CD14-positive monocyte (primary cell): ENCODE data around the gene PTGIR. TPM values are rescaled to one million over a fixed set of nuclear protein-coding genes. Genes with fewer than 3 reads are reported as not detected.

Source experiments
- DNase-seq, 3 donors: peaks; one replicate each; pipeline ENCODE4 v3.0.0-alpha.2; 2011 to 2022
- H2AFZ ChIP-seq: 2 replicates; pipeline ENCODE4 v1.6.0; 2012; ENCODE audit warnings: mild to moderate bottlenecking, low read depth, low read length, inconsistent platforms; ENCODE audit not compliant: insufficient read depth, poor library complexity, severe bottlenecking
- H3K27ac ChIP-seq, 2 donors: 1 replicate in 1 of 2; 2 replicates in 1 of 2; pipeline ENCODE4 v1.5.1; 2012 to 2013; ENCODE audit warnings: low read length in 2 of 2, control low read depth in 1 of 2, inconsistent platforms in 1 of 2, low read depth in 1 of 2, mild to moderate bottlenecking in 1 of 2
- H3K27me3 ChIP-seq, 2 donors: one replicate each; pipeline versions ENCODE4 v1.6.0 to v1.6.1; 2011 to 2013; ENCODE audit warnings: low read length in 2 of 2; ENCODE audit not compliant: control insufficient read depth in 2 of 2, insufficient read depth in 2 of 2
- H3K36me3 ChIP-seq, 2 donors: replicated peaks in 1 of 2; 1 replicate in 1 of 2; 2 replicates in 1 of 2; pipeline versions ENCODE4 v1.5.1 to v1.6.1; 2012 to 2013; ENCODE audit warnings: low read length in 2 of 2, control low read depth in 1 of 2, inconsistent platforms in 1 of 2, mild to moderate bottlenecking in 1 of 2; ENCODE audit not compliant: insufficient read depth in 2 of 2, control insufficient read depth in 1 of 2
- H3K4me1 ChIP-seq, 2 donors: 1 replicate in 1 of 2; 2 replicates in 1 of 2; pipeline versions ENCODE4 v1.5.1 to v1.6.1; 2012 to 2013; ENCODE audit warnings: low read length in 2 of 2, control low read depth in 1 of 2, inconsistent platforms in 1 of 2, mild to moderate bottlenecking in 1 of 2, moderate library complexity in 1 of 2; ENCODE audit not compliant: insufficient read depth in 2 of 2, control insufficient read depth in 1 of 2
- H3K4me2 ChIP-seq: replicated peaks from 2 replicates; pipeline ENCODE3; 2012; ENCODE audit warnings: low read length, moderate library complexity, mild to moderate bottlenecking; ENCODE audit not compliant: poor library complexity, severe bottlenecking; ENCODE audit errors: extremely low read depth
- H3K4me3 ChIP-seq, 3 experiments: fragments of 200-600 bp in 1 of 3; sonication (generic) in 1 of 3; replicated peaks in 1 of 3; 1 replicate in 2 of 3; 2 replicates in 1 of 3; pipeline ENCODE4 v1.5.1; 2011 to 2013; ENCODE audit warnings: low read length in 3 of 3, mild to moderate bottlenecking in 3 of 3, control low read depth in 2 of 3, low read depth in 2 of 3, inconsistent platforms in 1 of 3, moderate library complexity in 1 of 3
- H3K79me2 ChIP-seq: 2 replicates; pipeline ENCODE4 v1.6.0; 2012; ENCODE audit warnings: mild to moderate bottlenecking, control low read depth, inconsistent platforms, low read length, moderate library complexity; ENCODE audit not compliant: insufficient read depth
- H3K9ac ChIP-seq: 2 replicates; pipeline ENCODE4 v1.6.0; 2017; ENCODE audit warnings: low read length, mild to moderate bottlenecking; ENCODE audit not compliant: insufficient read depth, poor library complexity, severe bottlenecking
- H3K9me3 ChIP-seq, 2 donors: replicated peaks in 1 of 2; 1 replicate in 1 of 2; 2 replicates in 1 of 2; pipeline versions ENCODE4 v1.5.1 to v1.6.1; 2012 to 2013; ENCODE audit warnings: low read length in 2 of 2, control low read depth in 1 of 2; ENCODE audit not compliant: control insufficient read depth in 1 of 2, insufficient read depth in 1 of 2
- H4K20me1 ChIP-seq: 2 replicates; pipeline ENCODE4 v1.6.0; 2012; ENCODE audit warnings: mild to moderate bottlenecking, low read length, control low read depth, moderate library complexity; ENCODE audit not compliant: insufficient read depth
- H3K27ac Mint-ChIP-seq, 7 donors: one replicate each; pipeline ENCODE4 v1.8.0; 2020; ENCODE audit warnings: mild to moderate bottlenecking in 7 of 7, mixed read lengths in 7 of 7, moderate library complexity in 6 of 7, inconsistent platforms in 2 of 7
- H3K27me3 Mint-ChIP-seq, 3 donors: one replicate each; pipeline ENCODE4 v1.8.0; 2021 to 2022; ENCODE audit warnings: low read depth in 3 of 3, mild to moderate bottlenecking in 3 of 3, mixed read lengths in 3 of 3, moderate library complexity in 3 of 3, inconsistent platforms in 1 of 3
- H3K36me3 Mint-ChIP-seq, 2 donors: one replicate each; pipeline ENCODE4 v1.8.0; 2020; ENCODE audit warnings: mixed read lengths in 2 of 2, inconsistent platforms in 1 of 2, mild to moderate bottlenecking in 1 of 2
- H3K4me1 Mint-ChIP-seq: one replicate; pipeline ENCODE4 v1.8.0; 2020; ENCODE audit warnings: mild to moderate bottlenecking, mixed read lengths
- H3K4me3 Mint-ChIP-seq, 2 donors: one replicate each; pipeline ENCODE4 v1.8.0; 2020; ENCODE audit warnings: mild to moderate bottlenecking in 2 of 2, mixed read lengths in 2 of 2, moderate library complexity in 1 of 2
- H3K9me3 Mint-ChIP-seq, 7 donors: one replicate each; pipeline ENCODE4 v1.8.0; 2020 to 2022; ENCODE audit warnings: mixed read lengths in 7 of 7, mild to moderate bottlenecking in 6 of 7, moderate library complexity in 6 of 7, inconsistent platforms in 2 of 7
- CTCF ChIP-seq: fragments of 200-600 bp; IDR thresholded peaks from one replicate; pipeline ENCODE4 v1.8.0; 2022; ENCODE audit warnings: antibody characterized with exemption, mild to moderate bottlenecking
- WGBS: methylation state at CpG from one replicate; pipeline ENCODE4 v1.1.5; 2013; ENCODE audit warnings: missing lambda C conversion rate; ENCODE audit not compliant: insufficient coverage; 5-methylcytosine and 5-hydroxymethylcytosine counted together
- intact Hi-C, 2 donors: fragments of 100-400 bp; cut with micrococcal nuclease; formaldehyde crosslinking; loops; one replicate each; pipeline versions ENCODE4 v1.15.0 to v1.15.1; 2023
- polyA plus RNA-seq, 3 donors: library from polyadenylated mRNA; depleted of rRNA in 1 of 3; unstranded in 2 of 3; stranded (reverse) in 1 of 3; fragments of 300-500 nt in 2 of 3; fragments of >200 nt in 1 of 3; fragmentation: Illumina TruSeq in 2 of 3; gene quantifications; 1 replicate in 2 of 3; 2 replicates in 1 of 3; pipeline ENCODE4 v1.2.3, GENCODE V29; 2012 to 2021

The PTGIR gene
- polyA plus RNA-seq, 3 donors = 12.8 to 51.2 (median 14.1) TPM

GRCh38 chr19:46626446-46626845 lies 1.6 kb upstream of the PTGIR start:
- peak overlapping the region in 4 of 7 donors; percentile 38 to 79 (median 62) for H3K27ac Mint-ChIP-seq
- H3K27me3 Mint-ChIP-seq = peaks cover 12 to 15% (median 13%) of the 10 kb centered on the region in 3 donors
- peak overlapping the region; percentile 63 for H2AFZ ChIP-seq
- intact Hi-C loops = no loop called here
- H3K79me2 ChIP-seq = peaks cover 6% of the 10 kb centered on the region
- no peaks in the 10 kb centered on the region for H3K9me3 ChIP-seq
- H3K4me3 ChIP-seq = no peak overlapping the region
- DNase-seq = peak; percentile 51 to 83 (median 69)
- H3K27ac ChIP-seq = peak overlapping the region in 1 of 2 donors; percentile 2
- no peaks in the 10 kb centered on the region for H3K9me3 Mint-ChIP-seq
- H3K4me3 Mint-ChIP-seq = peak overlapping the region in 1 of 2 donors; percentile 60
- no peak overlapping the region for H3K9ac ChIP-seq
- H3K36me3 ChIP-seq = no peaks in the 10 kb centered on the region
- peaks cover 0 to 9% of the 10 kb centered on the region in 2 donors for H3K27me3 ChIP-seq
- peaks cover 65 to 68% of the 10 kb centered on the region in 2 donors for H3K4me1 ChIP-seq
- H3K4me1 Mint-ChIP-seq = peaks cover 68% of the 10 kb centered on the region
- no peaks in the 10 kb centered on the region for H4K20me1 ChIP-seq
- peak overlapping the region; percentile 29 for H3K4me2 ChIP-seq
- no peak for TF ChIP-seq CTCF
- peaks cover 15 to 16% of the 10 kb centered on the region in 2 donors for H3K36me3 Mint-ChIP-seq
- 12% methylated on average over 8 of the region's 14 CpGs for WGBS

GRCh38 chr19:46625731-46626130 lies 842 bp upstream of the PTGIR start:
- peak overlapping the region in 6 of 7 donors; percentile 63 to 96 (median 92) for H3K27ac Mint-ChIP-seq
- peaks cover 70% of the 10 kb centered on the region for H3K4me1 Mint-ChIP-seq
- no peaks in the 10 kb centered on the region for H4K20me1 ChIP-seq
- H3K27ac ChIP-seq = peak overlapping the region; percentile 69 to 75
- H3K27me3 Mint-ChIP-seq = peaks cover 7 to 11% (median 10%) of the 10 kb centered on the region in 3 donors
- TF ChIP-seq CTCF = no peak
- no peak overlapping the region for H2AFZ ChIP-seq
- H3K4me1 ChIP-seq = peaks cover 65 to 71% of the 10 kb centered on the region in 2 donors
- H3K27me3 ChIP-seq = peaks cover 0 to 2% of the 10 kb centered on the region in 2 donors
- peaks cover 22 to 23% of the 10 kb centered on the region in 2 donors for H3K36me3 Mint-ChIP-seq
- no peak overlapping the region for H3K9ac ChIP-seq
- peaks cover 6% of the 10 kb centered on the region for H3K79me2 ChIP-seq
- no peak overlapping the region for H3K4me3 ChIP-seq
- H3K36me3 ChIP-seq = peaks cover 0 to 4% of the 10 kb centered on the region in 2 donors
- no peaks in the 10 kb centered on the region for H3K9me3 Mint-ChIP-seq
- WGBS = 83% methylated on average over 12 of the region's 12 CpGs
- no peak overlapping the region for H3K4me2 ChIP-seq
- no peak for DNase-seq
- intact Hi-C loops = no loop called here
- H3K9me3 ChIP-seq = no peaks in the 10 kb centered on the region
- H3K4me3 Mint-ChIP-seq = peak overlapping the region in 1 of 2 donors; percentile 37
